Measurements from ENCODE around the gene CSF1. TPM values are rescaled to one million over a fixed set of nuclear protein-coding genes. Genes with fewer than 3 reads are reported as not detected.

CSF1 gene
- total and polyA plus RNA-seq, 2 of the 13 experiments (the other 11 are each of a cell fraction or from before 2014, with no cell fraction given): 4.6 to 13.3 TPM

DNA sequence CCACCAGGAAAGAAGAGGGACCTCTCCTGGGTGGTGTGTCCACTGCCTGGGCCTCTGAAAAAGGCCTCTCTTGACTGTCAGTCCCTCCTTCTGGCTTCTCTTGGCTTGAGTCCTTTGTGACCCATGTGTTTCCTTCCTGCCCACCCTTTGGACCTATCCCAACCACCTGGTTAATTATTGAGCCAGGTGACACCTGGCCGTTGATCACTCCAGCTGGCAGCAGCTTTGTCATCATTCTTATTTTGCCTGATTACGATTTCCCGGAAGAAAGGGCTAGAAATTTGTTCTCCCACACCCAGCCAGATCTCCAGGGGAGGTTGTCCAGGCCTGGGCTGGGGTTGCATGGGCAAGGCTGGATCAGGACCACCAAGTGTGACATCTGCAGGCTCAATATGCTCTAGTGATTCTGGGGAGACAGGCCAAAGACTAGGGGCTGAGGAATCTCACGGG, 24.8 kb downstream of the CSF1 start (continued):
- TF ChIP-seq, protein P1, sequence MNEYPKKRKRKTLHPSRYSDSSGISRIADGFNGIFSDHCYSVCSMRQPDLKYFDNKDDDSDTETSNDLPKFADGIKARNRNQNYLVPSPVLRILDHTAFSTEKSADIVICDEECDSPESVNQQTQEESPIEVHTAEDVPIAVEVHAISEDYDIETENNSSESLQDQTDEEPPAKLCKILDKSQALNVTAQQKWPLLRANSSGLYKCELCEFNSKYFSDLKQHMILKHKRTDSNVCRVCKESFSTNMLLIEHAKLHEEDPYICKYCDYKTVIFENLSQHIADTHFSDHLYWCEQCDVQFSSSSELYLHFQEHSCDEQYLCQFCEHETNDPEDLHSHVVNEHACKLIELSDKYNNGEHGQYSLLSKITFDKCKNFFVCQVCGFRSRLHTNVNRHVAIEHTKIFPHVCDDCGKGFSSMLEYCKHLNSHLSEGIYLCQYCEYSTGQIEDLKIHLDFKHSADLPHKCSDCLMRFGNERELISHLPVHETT (CRISPR knock-in tag; conservative IDR thresholded peaks at IDR 0.05): no peak
- TF ChIP-seq ZMAT3 (CRISPR knock-in tag; conservative IDR thresholded peaks at IDR 0.05) (no peak), SP5 (CRISPR knock-in tag; IDR thresholded peaks at IDR 0.05; ENCODE audit: borderline replicate concordance, low read depth) (0 out of 2 replicates have a peak, but pooled peaks have one; percentile 34), PHF21A (CRISPR knock-in tag; IDR thresholded peaks at IDR 0.05) (peak; percentile 35; the same call in 1 of the 2 replicates), ZFP1 (CRISPR knock-in tag; IDR thresholded peaks at IDR 0.05) (no peak), HMGXB3 (CRISPR knock-in tag; IDR thresholded peaks at IDR 0.05; ENCODE audit: borderline replicate concordance) (no peak), TCF12 (IDR thresholded peaks at IDR 0.05) (no peak), TCF12 (CRISPR knock-in tag; IDR thresholded peaks at IDR 0.05) (no peak), CHD2 (IDR thresholded peaks at IDR 0.05; ENCODE audit: low read depth, low read length) (no peak), BCLAF1 (IDR thresholded peaks at IDR 0.05) (no peak), POLR2G (IDR thresholded peaks at IDR 0.05; ENCODE audit: low read depth, low read length) (peak; percentile 75), SNAPC5 (CRISPR knock-in tag; IDR thresholded peaks at IDR 0.05; ENCODE audit: borderline replicate concordance) (no peak; the same call in 1 of the 2 replicates), HOXA3 (CRISPR knock-in tag; IDR thresholded peaks at IDR 0.05) (no peak; the same call in 1 of the 2 replicates), HNF4G (IDR thresholded peaks at IDR 0.05; ENCODE audit: borderline replicate concordance, low read depth, low read length) (peak; percentile 69), HNF4G (CRISPR knock-in tag; IDR thresholded peaks at IDR 0.05; ENCODE audit: borderline replicate concordance, low read depth) (no peak), CCAR2 (optimal IDR thresholded peaks at IDR 0.05; ENCODE audit: low read depth, low read length) (no peak), ETV6 (CRISPR knock-in tag; conservative IDR thresholded peaks at IDR 0.05) (no peak)
- TF ChIP-seq, protein P2, sequence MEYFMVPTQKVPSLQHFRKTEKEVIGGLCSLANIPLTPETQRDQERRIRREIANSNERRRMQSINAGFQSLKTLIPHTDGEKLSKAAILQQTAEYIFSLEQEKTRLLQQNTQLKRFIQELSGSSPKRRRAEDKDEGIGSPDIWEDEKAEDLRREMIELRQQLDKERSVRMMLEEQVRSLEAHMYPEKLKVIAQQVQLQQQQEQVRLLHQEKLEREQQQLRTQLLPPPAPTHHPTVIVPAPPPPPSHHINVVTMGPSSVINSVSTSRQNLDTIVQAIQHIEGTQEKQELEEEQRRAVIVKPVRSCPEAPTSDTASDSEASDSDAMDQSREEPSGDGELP (IDR thresholded peaks at IDR 0.05; ENCODE audit: borderline replicate concordance, low read depth): peak; percentile 98
- TF ChIP-seq, protein P3, sequence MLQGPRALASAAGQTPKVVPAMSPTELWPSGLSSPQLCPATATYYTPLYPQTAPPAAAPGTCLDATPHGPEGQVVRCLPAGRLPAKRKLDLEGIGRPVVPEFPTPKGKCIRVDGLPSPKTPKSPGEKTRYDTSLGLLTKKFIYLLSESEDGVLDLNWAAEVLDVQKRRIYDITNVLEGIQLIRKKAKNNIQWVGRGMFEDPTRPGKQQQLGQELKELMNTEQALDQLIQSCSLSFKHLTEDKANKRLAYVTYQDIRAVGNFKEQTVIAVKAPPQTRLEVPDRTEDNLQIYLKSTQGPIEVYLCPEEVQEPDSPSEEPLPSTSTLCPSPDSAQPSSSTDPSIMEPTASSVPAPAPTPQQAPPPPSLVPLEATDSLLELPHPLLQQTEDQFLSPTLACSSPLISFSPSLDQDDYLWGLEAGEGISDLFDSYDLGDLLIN (CRISPR knock-in tag; IDR thresholded peaks at IDR 0.05; ENCODE audit: borderline replicate concordance): no peak
- TF ChIP-seq, protein P4, sequence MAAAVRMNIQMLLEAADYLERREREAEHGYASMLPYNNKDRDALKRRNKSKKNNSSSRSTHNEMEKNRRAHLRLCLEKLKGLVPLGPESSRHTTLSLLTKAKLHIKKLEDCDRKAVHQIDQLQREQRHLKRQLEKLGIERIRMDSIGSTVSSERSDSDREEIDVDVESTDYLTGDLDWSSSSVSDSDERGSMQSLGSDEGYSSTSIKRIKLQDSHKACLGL (CRISPR knock-in tag; IDR thresholded peaks at IDR 0.05): no peak

Data from HepG2 (cell line).